CD14-positive monocyte (primary cell): ENCODE data around the gene IQCN. TPM values are rescaled to one million over a fixed set of nuclear protein-coding genes. Genes with fewer than 3 reads are reported as not detected.

ENCODE experiments used
- DNase-seq, 3 donors: peaks; one replicate each; pipeline ENCODE4 v3.0.0-alpha.2; 2011 to 2022
- H2AFZ ChIP-seq: 2 replicates; pipeline ENCODE4 v1.6.0; 2012; ENCODE audit warnings: mild to moderate bottlenecking, low read depth, low read length, inconsistent platforms; ENCODE audit not compliant: insufficient read depth, poor library complexity, severe bottlenecking
- H3K27ac ChIP-seq, 2 donors: 1 replicate in 1 of 2; 2 replicates in 1 of 2; pipeline ENCODE4 v1.5.1; 2012 to 2013; ENCODE audit warnings: low read length in 2 of 2, control low read depth in 1 of 2, inconsistent platforms in 1 of 2, low read depth in 1 of 2, mild to moderate bottlenecking in 1 of 2
- H3K27me3 ChIP-seq, 2 donors: one replicate each; pipeline versions ENCODE4 v1.6.0 to v1.6.1; 2011 to 2013; ENCODE audit warnings: low read length in 2 of 2; ENCODE audit not compliant: control insufficient read depth in 2 of 2, insufficient read depth in 2 of 2
- H3K36me3 ChIP-seq, 2 donors: replicated peaks in 1 of 2; 1 replicate in 1 of 2; 2 replicates in 1 of 2; pipeline versions ENCODE4 v1.5.1 to v1.6.1; 2012 to 2013; ENCODE audit warnings: low read length in 2 of 2, control low read depth in 1 of 2, inconsistent platforms in 1 of 2, mild to moderate bottlenecking in 1 of 2; ENCODE audit not compliant: insufficient read depth in 2 of 2, control insufficient read depth in 1 of 2
- H3K4me1 ChIP-seq, 2 donors: 1 replicate in 1 of 2; 2 replicates in 1 of 2; pipeline versions ENCODE4 v1.5.1 to v1.6.1; 2012 to 2013; ENCODE audit warnings: low read length in 2 of 2, control low read depth in 1 of 2, inconsistent platforms in 1 of 2, mild to moderate bottlenecking in 1 of 2, moderate library complexity in 1 of 2; ENCODE audit not compliant: insufficient read depth in 2 of 2, control insufficient read depth in 1 of 2
- H3K4me2 ChIP-seq: replicated peaks from 2 replicates; pipeline ENCODE3; 2012; ENCODE audit warnings: low read length, moderate library complexity, mild to moderate bottlenecking; ENCODE audit not compliant: poor library complexity, severe bottlenecking; ENCODE audit errors: extremely low read depth
- H3K4me3 ChIP-seq, 3 experiments: fragments of 200-600 bp in 1 of 3; sonication (generic) in 1 of 3; replicated peaks in 1 of 3; 1 replicate in 2 of 3; 2 replicates in 1 of 3; pipeline ENCODE4 v1.5.1; 2011 to 2013; ENCODE audit warnings: low read length in 3 of 3, mild to moderate bottlenecking in 3 of 3, control low read depth in 2 of 3, low read depth in 2 of 3, inconsistent platforms in 1 of 3, moderate library complexity in 1 of 3
- H3K79me2 ChIP-seq: 2 replicates; pipeline ENCODE4 v1.6.0; 2012; ENCODE audit warnings: mild to moderate bottlenecking, control low read depth, inconsistent platforms, low read length, moderate library complexity; ENCODE audit not compliant: insufficient read depth
- H3K9ac ChIP-seq: 2 replicates; pipeline ENCODE4 v1.6.0; 2017; ENCODE audit warnings: low read length, mild to moderate bottlenecking; ENCODE audit not compliant: insufficient read depth, poor library complexity, severe bottlenecking
- H3K9me3 ChIP-seq, 2 donors: replicated peaks in 1 of 2; 1 replicate in 1 of 2; 2 replicates in 1 of 2; pipeline versions ENCODE4 v1.5.1 to v1.6.1; 2012 to 2013; ENCODE audit warnings: low read length in 2 of 2, control low read depth in 1 of 2; ENCODE audit not compliant: control insufficient read depth in 1 of 2, insufficient read depth in 1 of 2
- H4K20me1 ChIP-seq: 2 replicates; pipeline ENCODE4 v1.6.0; 2012; ENCODE audit warnings: mild to moderate bottlenecking, low read length, control low read depth, moderate library complexity; ENCODE audit not compliant: insufficient read depth
- H3K27ac Mint-ChIP-seq, 7 donors: one replicate each; pipeline ENCODE4 v1.8.0; 2020; ENCODE audit warnings: mild to moderate bottlenecking in 7 of 7, mixed read lengths in 7 of 7, moderate library complexity in 6 of 7, inconsistent platforms in 2 of 7
- H3K27me3 Mint-ChIP-seq, 3 donors: one replicate each; pipeline ENCODE4 v1.8.0; 2021 to 2022; ENCODE audit warnings: low read depth in 3 of 3, mild to moderate bottlenecking in 3 of 3, mixed read lengths in 3 of 3, moderate library complexity in 3 of 3, inconsistent platforms in 1 of 3
- H3K36me3 Mint-ChIP-seq, 2 donors: one replicate each; pipeline ENCODE4 v1.8.0; 2020; ENCODE audit warnings: mixed read lengths in 2 of 2, inconsistent platforms in 1 of 2, mild to moderate bottlenecking in 1 of 2
- H3K4me1 Mint-ChIP-seq: one replicate; pipeline ENCODE4 v1.8.0; 2020; ENCODE audit warnings: mild to moderate bottlenecking, mixed read lengths
- H3K4me3 Mint-ChIP-seq, 2 donors: one replicate each; pipeline ENCODE4 v1.8.0; 2020; ENCODE audit warnings: mild to moderate bottlenecking in 2 of 2, mixed read lengths in 2 of 2, moderate library complexity in 1 of 2
- H3K9me3 Mint-ChIP-seq, 7 donors: one replicate each; pipeline ENCODE4 v1.8.0; 2020 to 2022; ENCODE audit warnings: mixed read lengths in 7 of 7, mild to moderate bottlenecking in 6 of 7, moderate library complexity in 6 of 7, inconsistent platforms in 2 of 7
- CTCF ChIP-seq: fragments of 200-600 bp; IDR thresholded peaks from one replicate; pipeline ENCODE4 v1.8.0; 2022; ENCODE audit warnings: antibody characterized with exemption, mild to moderate bottlenecking
- WGBS: methylation state at CpG from one replicate; pipeline ENCODE4 v1.1.5; 2013; ENCODE audit warnings: missing lambda C conversion rate; ENCODE audit not compliant: insufficient coverage; 5-methylcytosine and 5-hydroxymethylcytosine counted together
- intact Hi-C, 2 donors: fragments of 100-400 bp; cut with micrococcal nuclease; formaldehyde crosslinking; loops; one replicate each; pipeline versions ENCODE4 v1.15.0 to v1.15.1; 2023
- polyA plus RNA-seq, 3 donors: library from polyadenylated mRNA; depleted of rRNA in 1 of 3; unstranded in 2 of 3; stranded (reverse) in 1 of 3; fragments of 300-500 nt in 2 of 3; fragments of >200 nt in 1 of 3; fragmentation: Illumina TruSeq in 2 of 3; gene quantifications; 1 replicate in 2 of 3; 2 replicates in 1 of 3; pipeline ENCODE4 v1.2.3, GENCODE V29; 2012 to 2021

IQCN gene
- polyA plus RNA-seq, 3 donors, result 6.9 TPM; not detected in 2

- TF ChIP-seq CTCF, result no peak
- no peak for DNase-seq
- H3K9ac ChIP-seq, result no peak overlapping the region
- Mint-ChIP-seq H3K9me3 (peaks cover 6 to 17% (median 9%) of the 10 kb centered on the region in 7 donors), H3K36me3 (peaks cover 0 to 3% of the 10 kb centered on the region in 2 donors), H3K27ac (no peak overlapping the region), H3K4me3 (peak overlapping the region in 1 of 2 donors; percentile 76), H3K27me3 (peaks cover 39 to 65% (median 65%) of the 10 kb centered on the region in 3 donors), H3K4me1 (peaks cover 10% of the 10 kb centered on the region)
- WGBS, result 89% methylated on average over 1 of the region's 4 CpGs
- H3K27ac ChIP-seq, result no peak overlapping the region
- no peak overlapping the region for H3K4me2 ChIP-seq
- peaks cover 0 to 11% of the 10 kb centered on the region in 2 donors for H3K4me1 ChIP-seq
- no peaks in the 10 kb centered on the region for H4K20me1 ChIP-seq
- no peaks in the 10 kb centered on the region for H3K79me2 ChIP-seq
- no peak overlapping the region for H3K4me3 ChIP-seq
- peaks cover 3 to 7% of the 10 kb centered on the region in 2 donors for H3K9me3 ChIP-seq
- no peak overlapping the region for H2AFZ ChIP-seq
- peaks cover 8 to 47% of the 10 kb centered on the region in 2 donors for H3K27me3 ChIP-seq
- intact Hi-C loops, result no loop called here
- no peaks in the 10 kb centered on the region for H3K36me3 ChIP-seq
Observed at GRCh38 chr19:18231775-18232174, 42.5 kb downstream of the IQCN start.

DNA sequence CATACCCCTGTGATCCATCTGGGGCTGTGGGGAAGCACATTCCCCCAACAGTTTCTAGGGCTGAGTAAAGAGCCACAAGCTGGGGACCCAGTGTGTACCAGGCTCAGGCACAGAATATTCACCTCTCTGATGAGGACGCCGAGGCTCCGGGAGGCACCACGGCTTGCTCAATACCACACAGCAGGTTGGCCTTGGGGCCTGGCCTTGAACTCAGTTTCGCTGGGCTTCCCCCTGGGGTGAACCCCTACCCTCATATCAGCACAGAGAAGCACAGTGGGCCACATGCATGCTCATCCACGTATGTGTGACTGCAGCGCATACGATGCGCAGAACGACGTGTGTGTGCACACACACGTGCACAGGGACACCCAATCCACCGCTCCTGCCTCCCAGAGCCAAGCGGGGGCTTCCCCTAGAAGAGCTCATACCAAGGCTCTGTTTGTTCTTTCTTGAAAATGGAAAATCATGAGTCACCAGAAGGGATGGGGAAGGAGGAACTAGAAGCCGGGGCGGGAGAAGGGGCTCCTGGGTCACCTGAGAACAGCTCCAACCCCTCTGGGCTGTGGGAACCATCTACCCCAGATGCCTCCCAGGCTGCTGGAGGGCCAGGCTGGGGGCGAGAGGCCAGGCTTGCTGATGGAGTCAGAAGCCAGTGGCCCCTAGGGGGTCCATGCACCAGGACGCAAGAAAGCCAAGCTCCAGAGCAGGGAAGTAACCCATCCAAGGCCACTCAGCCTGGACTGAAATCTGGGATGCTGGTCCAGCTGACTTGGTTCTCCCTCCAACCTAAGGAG, 43.1 kb downstream of the IQCN start:
- no peak overlapping the region for H3K4me3 ChIP-seq
- peak in 2 of 3 donors; percentile 33 to 67 for DNase-seq
- peaks cover 13 to 52% of the 10 kb centered on the region in 2 donors for H3K27me3 ChIP-seq
- H3K9ac ChIP-seq, result no peak overlapping the region
- TF ChIP-seq CTCF, result no peak
- Mint-ChIP-seq H3K36me3 (peaks cover 0 to 3% of the 10 kb centered on the region in 2 donors), H3K4me1 (peaks cover 10% of the 10 kb centered on the region), H3K9me3 (peaks cover 6 to 17% (median 11%) of the 10 kb centered on the region in 7 donors), H3K27ac (peak overlapping the region in 2 of 7 donors; percentile 38 to 68), H3K27me3 (peaks cover 42 to 69% (median 68%) of the 10 kb centered on the region in 3 donors), H3K4me3 (peak overlapping the region in 1 of 2 donors; percentile 51)
- no peaks in the 10 kb centered on the region for H3K36me3 ChIP-seq
- H4K20me1 ChIP-seq, result no peaks in the 10 kb centered on the region
- H3K79me2 ChIP-seq, result no peaks in the 10 kb centered on the region
- 40% methylated on average over 17 of the region's 18 CpGs for WGBS
- no peak overlapping the region for H3K27ac ChIP-seq
- no peak overlapping the region for H3K4me2 ChIP-seq
- intact Hi-C loops, result no loop called here
- peaks cover 0 to 11% of the 10 kb centered on the region in 2 donors for H3K4me1 ChIP-seq
- H2AFZ ChIP-seq, result no peak overlapping the region
- H3K9me3 ChIP-seq, result peaks cover 3 to 7% of the 10 kb centered on the region in 2 donors
